ENCODE data around the gene MYL7. TPM values are rescaled to one million over a fixed set of nuclear protein-coding genes. Genes with fewer than 3 reads are reported as not detected.

Gene MYL7
- total RNA-seq, 1 donor from 2014 or later, result not detected

GRCh38 chr7:44150966-44151941 lies 10.1 kb upstream of the MYL7 start:
- DNase-seq (ENCODE audit: low read depth in 2 of 2), result no peak

GRCh38 chr7:44150466-44150832 lies 9.3 kb upstream of the MYL7 start:
- no peak for DNase-seq (ENCODE audit: low read depth in 2 of 2)

- DNase-seq (ENCODE audit: low read depth in 2 of 2), result no peak
These were observed 8.7 kb upstream of the MYL7 start for GRCh38 chr7:44149571-44150465.

GRCh38 chr7:44148961-44149536 lies 7.9 kb upstream of the MYL7 start:
- no peak for DNase-seq (ENCODE audit: low read depth in 2 of 2)

GRCh38 chr7:44148166-44148565 lies 7.0 kb upstream of the MYL7 start:
- no peak for DNase-seq (ENCODE audit: low read depth in 2 of 2)

- DNase-seq (ENCODE audit: low read depth in 2 of 2), result no peak
These were observed 6.2 kb upstream of the MYL7 start for GRCh38 chr7:44147026-44147991.

- DNase-seq (ENCODE audit: low read depth in 2 of 2), result peak; percentile 27 to 44
These were observed 5.1 kb upstream of the MYL7 start for GRCh38 chr7:44145969-44146911.

- peak in 1 of 2 donors; percentile 23 for DNase-seq (ENCODE audit: low read depth in 2 of 2)
These were observed 4.4 kb upstream of the MYL7 start for GRCh38 chr7:44145479-44145968.

- DNase-seq (ENCODE audit: low read depth in 2 of 2), result no peak
These were observed 3.9 kb upstream of the MYL7 start for GRCh38 chr7:44144968-44145478.

- no peak for DNase-seq (ENCODE audit: low read depth in 2 of 2)
These were observed 3.4 kb upstream of the MYL7 start for GRCh38 chr7:44144426-44144967.

GRCh38 chr7:44143646-44144250 lies 2.6 kb upstream of the MYL7 start:
- no peak for DNase-seq (ENCODE audit: low read depth in 2 of 2)

- DNase-seq (ENCODE audit: low read depth in 2 of 2), result no peak
These were observed 896 bp upstream of the MYL7 start for GRCh38 chr7:44142028-44142427.

- DNase-seq (ENCODE audit: low read depth in 2 of 2), result no peak
These were observed 791 bp downstream of the MYL7 start for GRCh38 chr7:44140341-44140740.

GRCh38 chr7:44139311-44140010 lies 1.7 kb downstream of the MYL7 start:
- no peak for DNase-seq (ENCODE audit: low read depth in 2 of 2)

- DNase-seq (ENCODE audit: low read depth in 2 of 2), result no peak
These were observed 2.4 kb downstream of the MYL7 start for GRCh38 chr7:44138698-44139097.

GRCh38 chr7:44136731-44137130 lies 4.4 kb downstream of the MYL7 start:
- no peak for DNase-seq (ENCODE audit: low read depth in 2 of 2)

- no peak for DNase-seq (ENCODE audit: low read depth in 2 of 2)
These were observed 6.0 kb downstream of the MYL7 start for GRCh38 chr7:44134943-44135628.
